Sigmoid colon (tissue), 4 donors: ENCODE data around the gene ACOX2.

Experiments
- EP300 ChIP-seq, 4 donors: sonication (generic); formaldehyde crosslinking; IDR thresholded peaks; one replicate each; pipeline ENCODE4 v1.6.1; 2017; ENCODE audit warnings: antibody characterized with exemption in 4 of 4
- POLR2A ChIP-seq, 2 donors: fragments of 450-650 bp; IDR thresholded peaks; one replicate each; pipeline ENCODE4 v1.6.1; 2016; ENCODE audit warnings: antibody characterized with exemption in 2 of 2, mild to moderate bottlenecking in 2 of 2, moderate library complexity in 2 of 2
- POLR2AphosphoS5 ChIP-seq, 4 donors: sonication (generic); formaldehyde crosslinking; IDR thresholded peaks; one replicate each; pipeline ENCODE4 v1.6.1; 2017; ENCODE audit warnings: antibody characterized with exemption in 4 of 4
- TF ChIP-seq, protein P1 (sequence below), 4 experiments: fragments of 450-650 bp in 3 of 4; fragments of 200-600 bp in 1 of 4; IDR thresholded peaks; one replicate each; pipeline ENCODE4 v1.5.1; 2016 to 2019; ENCODE audit warnings: antibody characterized with exemption in 4 of 4, mild to moderate bottlenecking in 3 of 4, moderate library complexity in 2 of 4

GRCh38 chr3:58526515-58526957 is 10.5 kb downstream of the ACOX2 start:
- TF ChIP-seq, protein P1, sequence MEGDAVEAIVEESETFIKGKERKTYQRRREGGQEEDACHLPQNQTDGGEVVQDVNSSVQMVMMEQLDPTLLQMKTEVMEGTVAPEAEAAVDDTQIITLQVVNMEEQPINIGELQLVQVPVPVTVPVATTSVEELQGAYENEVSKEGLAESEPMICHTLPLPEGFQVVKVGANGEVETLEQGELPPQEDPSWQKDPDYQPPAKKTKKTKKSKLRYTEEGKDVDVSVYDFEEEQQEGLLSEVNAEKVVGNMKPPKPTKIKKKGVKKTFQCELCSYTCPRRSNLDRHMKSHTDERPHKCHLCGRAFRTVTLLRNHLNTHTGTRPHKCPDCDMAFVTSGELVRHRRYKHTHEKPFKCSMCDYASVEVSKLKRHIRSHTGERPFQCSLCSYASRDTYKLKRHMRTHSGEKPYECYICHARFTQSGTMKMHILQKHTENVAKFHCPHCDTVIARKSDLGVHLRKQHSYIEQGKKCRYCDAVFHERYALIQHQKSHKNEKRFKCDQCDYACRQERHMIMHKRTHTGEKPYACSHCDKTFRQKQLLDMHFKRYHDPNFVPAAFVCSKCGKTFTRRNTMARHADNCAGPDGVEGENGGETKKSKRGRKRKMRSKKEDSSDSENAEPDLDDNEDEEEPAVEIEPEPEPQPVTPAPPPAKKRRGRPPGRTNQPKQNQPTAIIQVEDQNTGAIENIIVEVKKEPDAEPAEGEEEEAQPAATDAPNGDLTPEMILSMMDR (IDR thresholded peaks at IDR 0.05): no peak
- TF ChIP-seq POLR2A (IDR thresholded peaks at IDR 0.05) (no peak), EP300 (IDR thresholded peaks at IDR 0.05) (no peak), POLR2AphosphoS5 (IDR thresholded peaks at IDR 0.05) (no peak)
